Activated CD4-positive, alpha-beta T cell treated with anti-CD3 and anti-CD28 coated beads, Interleukin-2, amount 10 ng/mL, durations not matched to agents 7 days and 5 days (primary cell): ENCODE data around the gene RAB26. TPM values are rescaled to one million over a fixed set of nuclear protein-coding genes. Genes with fewer than 3 reads are reported as not detected.
A peak's percentile ranks its signal among the peaks of the same experiment; 100 is the strongest.
"Not testable (repeated sequence)": the region's sequence is repeated elsewhere in the genome, so short reads cannot be mapped to it uniquely, and the experiment has no call there.

ENCODE experiments used
- CTCF ChIA-PET: fragments of 350-600 bp; sonication (Branson Sonifier 250); formaldehyde crosslinking; loops from one replicate; lab custom pipeline; 2021; ENCODE audit warnings: antibody characterized with exemption; lab: Charles Lee
- POLR2A ChIA-PET: fragments of 350-600 bp; sonication (Branson Sonifier 250); formaldehyde crosslinking; loops from one replicate; lab custom pipeline; 2021; ENCODE audit warnings: antibody characterized with exemption; lab: Charles Lee
- DNase-seq: peaks from one replicate; pipeline ENCODE4 v3.0.0-alpha.2; 2020
- H3K27ac Mint-ChIP-seq: one replicate; pipeline ENCODE4 v1.8.0; 2021; ENCODE audit warnings: mild to moderate bottlenecking, moderate library complexity, mixed read lengths
- H3K27me3 Mint-ChIP-seq: one replicate; pipeline ENCODE4 v1.8.0; 2021; ENCODE audit warnings: mixed read lengths
- H3K36me3 Mint-ChIP-seq: one replicate; pipeline ENCODE4 v1.8.0; 2021; ENCODE audit warnings: low read depth, mixed read lengths
- H3K4me1 Mint-ChIP-seq: one replicate; pipeline ENCODE4 v1.8.0; 2021; ENCODE audit warnings: mixed read lengths
- H3K4me3 Mint-ChIP-seq: one replicate; pipeline ENCODE4 v1.8.0; 2021; ENCODE audit warnings: mild to moderate bottlenecking, moderate library complexity, mixed read lengths
- H3K9me3 Mint-ChIP-seq: one replicate; pipeline ENCODE4 v1.8.0; 2021; ENCODE audit warnings: mixed read lengths
- total RNA-seq, 2 experiments: library from RNA; stranded (reverse); gene quantifications; one replicate each; pipeline ENCODE4 v1.2.3, GENCODE V29; 2021

RAB26 gene
- total RNA-seq, 2 experiments from 2014 or later: 0.20 to 0.42 TPM

GRCh38 chr16:2135071-2135470, 13.4 kb upstream of the RAB26 start:
- POLR2A ChIA-PET, H3K9me3 Mint-ChIP-seq, CTCF ChIA-PET, H3K36me3 Mint-ChIP-seq, H3K27me3 Mint-ChIP-seq, DNase-seq: not testable (repeated sequence)
- Mint-ChIP-seq H3K27ac (peak overlapping the region; percentile 76), H3K4me3 (peak overlapping the region; percentile 75), H3K4me1 (peaks cover 10% of the 10 kb centered on the region)

- POLR2A ChIA-PET: interaction anchor here (0.5 to 0.7 kb wide), 2 partner anchors 14 to 23 kb away, joined by 3 to 7 read pairs; no protein-coding TSS in a partner anchor
- H3K4me3 Mint-ChIP-seq: peak within 1 kb of the TSS; percentile 81
- not testable (repeated sequence) for H3K9me3 Mint-ChIP-seq, H3K36me3 Mint-ChIP-seq, H3K27me3 Mint-ChIP-seq
- peak; percentile 96 for DNase-seq
- H3K4me1 Mint-ChIP-seq: peaks cover 15% of the 10 kb centered on the region
- H3K27ac Mint-ChIP-seq: peak within 1 kb of the TSS; percentile 91
- CTCF ChIA-PET: interaction anchor here (1.3 kb wide), 1 partner anchor 12 kb away, joined by 3 read pairs; no protein-coding TSS in a partner anchor
These were observed 12.5 kb upstream of the RAB26 start, which contains the start of gene PKD1 for GRCh38 chr16:2135770-2136490. PKD1 (minus strand) TSS chr16:2135898; CDS start chr16:2135689, 209 bp downstream.

GRCh38 chr16:2142942-2143877, 5.2 kb upstream of the RAB26 start:
- H3K4me3 Mint-ChIP-seq: no peak overlapping the region
- ChIA-PET CTCF (interaction anchor here (1.6 kb wide), 1 partner anchor 10 kb away, joined by 6 read pairs; no protein-coding TSS in a partner anchor), POLR2A (no interaction called here)
- peaks cover 6% of the 10 kb centered on the region for H3K4me1 Mint-ChIP-seq
- H3K9me3 Mint-ChIP-seq: no peaks in the 10 kb centered on the region
- DNase-seq: no peak
- H3K27ac Mint-ChIP-seq: no peak overlapping the region
- H3K36me3 Mint-ChIP-seq: no peaks in the 10 kb centered on the region
- no peaks in the 10 kb centered on the region for H3K27me3 Mint-ChIP-seq

GRCh38 chr16:2143878-2144485, 4.4 kb upstream of the RAB26 start:
- Mint-ChIP-seq H3K27ac (no peak overlapping the region), H3K27me3 (no peaks in the 10 kb centered on the region), H3K4me1 (peaks cover 4% of the 10 kb centered on the region), H3K36me3 (no peaks in the 10 kb centered on the region), H3K4me3 (no peak overlapping the region), H3K9me3 (no peaks in the 10 kb centered on the region)
- ChIA-PET POLR2A (no interaction called here), CTCF (interaction anchor here (1.6 kb wide), 1 partner anchor 9 kb away, joined by 6 read pairs; no protein-coding TSS in a partner anchor)
- no peak for DNase-seq

GRCh38 chr16:2145843-2146242, 2.6 kb upstream of the RAB26 start:
- peaks cover 9% of the 10 kb centered on the region for H3K4me1 Mint-ChIP-seq
- ChIA-PET POLR2A (interaction anchor here (1.4 kb wide), 1 partner anchor 9 kb away, joined by 8 read pairs; the partner anchor contains the start of gene TRAF7), CTCF (interaction anchor here (1.4 to 2.7 kb wide), 2 partner anchors 123 to 129 kb away, joined by 4 to 13 read pairs; no protein-coding TSS in a partner anchor)
- H3K9me3 Mint-ChIP-seq: no peaks in the 10 kb centered on the region
- H3K36me3 Mint-ChIP-seq: no peaks in the 10 kb centered on the region
- H3K27ac Mint-ChIP-seq: no peak overlapping the region
- no peak for DNase-seq
- no peak overlapping the region for H3K4me3 Mint-ChIP-seq
- H3K27me3 Mint-ChIP-seq: no peaks in the 10 kb centered on the region

GRCh38 chr16:2147378-2147777, 1.0 kb upstream of the RAB26 start:
- Mint-ChIP-seq H3K9me3 (no peaks in the 10 kb centered on the region), H3K4me3 (no peak overlapping the region), H3K4me1 (peaks cover 17% of the 10 kb centered on the region), H3K27me3 (no peaks in the 10 kb centered on the region), H3K27ac (no peak overlapping the region), H3K36me3 (peaks cover 9% of the 10 kb centered on the region)
- ChIA-PET POLR2A (no interaction called here), CTCF (interaction anchor here (0.6 to 2.7 kb wide), 7 partner anchors 7 to 1404 kb away, joined by 3 to 13 read pairs (median 4); partner anchors contain the start of genes NTHL1, PKD1, TRAF7 and TSC2)
- no peak for DNase-seq

GRCh38 chr16:2148714-2149629, 547 bp downstream of the RAB26 start:
- POLR2A ChIA-PET: no interaction called here
- DNase-seq: peak; percentile 29
- CTCF ChIA-PET: no interaction called here

GRCh38 chr16:2149630-2150417, 1.4 kb downstream of the RAB26 start:
- H3K36me3 Mint-ChIP-seq: peaks cover 23% of the 10 kb centered on the region
- H3K9me3 Mint-ChIP-seq: no peaks in the 10 kb centered on the region
- DNase-seq: no peak
- ChIA-PET POLR2A (no interaction called here), CTCF (interaction anchor here (2.1 to 4.3 kb wide), 2 partner anchors 9 to 146 kb away, joined by 9 to 36 read pairs; no protein-coding TSS in a partner anchor)
- H3K27ac Mint-ChIP-seq: no peak overlapping the region
- H3K27me3 Mint-ChIP-seq: no peaks in the 10 kb centered on the region
- peak overlapping the region; percentile 16 for H3K4me3 Mint-ChIP-seq
- peaks cover 29% of the 10 kb centered on the region for H3K4me1 Mint-ChIP-seq

More at GRCh38 chr16:2148714-2149629, 547 bp downstream of the RAB26 start:
- H3K4me3 Mint-ChIP-seq: peak overlapping the region; percentile 7
- no peaks in the 10 kb centered on the region for H3K9me3 Mint-ChIP-seq
- H3K36me3 Mint-ChIP-seq: peaks cover 16% of the 10 kb centered on the region
- H3K27me3 Mint-ChIP-seq: no peaks in the 10 kb centered on the region
- H3K27ac Mint-ChIP-seq: no peak overlapping the region
- peaks cover 25% of the 10 kb centered on the region for H3K4me1 Mint-ChIP-seq

- no peaks in the 10 kb centered on the region for H3K9me3 Mint-ChIP-seq
- CTCF ChIA-PET: interaction anchor here (2.1 to 4.3 kb wide), 2 partner anchors 10 to 147 kb away, joined by 9 to 36 read pairs; no protein-coding TSS in a partner anchor
These were observed 2.2 kb downstream of the RAB26 start for GRCh38 chr16:2150418-2151187.

More at GRCh38 chr16:2150418-2151187, 2.2 kb downstream of the RAB26 start:
- DNase-seq: no peak
- no peaks in the 10 kb centered on the region for H3K27me3 Mint-ChIP-seq
- peaks cover 23% of the 10 kb centered on the region for H3K36me3 Mint-ChIP-seq
- H3K27ac Mint-ChIP-seq: no peak overlapping the region
- POLR2A ChIA-PET: no interaction called here
- H3K4me3 Mint-ChIP-seq: no peak overlapping the region
- peaks cover 29% of the 10 kb centered on the region for H3K4me1 Mint-ChIP-seq
